HepG2 (cell line): Measurements from ENCODE around the gene FGGY. TPM values are rescaled to one million over a fixed set of nuclear protein-coding genes. Genes with fewer than 3 reads are reported as not detected.

ENCODE experiments used
- ARNT2 ChIP-seq: sonication (generic); formaldehyde crosslinking; IDR thresholded peaks from 2 replicates; pipeline ENCODE4 v1.8.0; 2022; ENCODE audit warnings: mild to moderate bottlenecking, low read depth, missing genetic modification reagents, moderate library complexity
- ATF6 ChIP-seq: sonication (generic); formaldehyde crosslinking; conservative IDR thresholded peaks from 2 replicates; pipeline ENCODE4 v1.4.0; 2020; ENCODE audit warnings: missing genetic modification reagents
- CAMTA2 ChIP-seq: sonication (generic); formaldehyde crosslinking; IDR thresholded peaks from 2 replicates; pipeline ENCODE4 v1.4.0; 2020; ENCODE audit warnings: mild to moderate bottlenecking, missing genetic modification reagents, borderline replicate concordance
- FOSL2 ChIP-seq: sonication (generic); formaldehyde crosslinking; IDR thresholded peaks from 2 replicates; pipeline ENCODE4 v1.4.0; 2020; ENCODE audit warnings: missing genetic modification reagents
- HNRNPL ChIP-seq: fragments of 200-400 bp; formaldehyde crosslinking; IDR thresholded peaks from 2 replicates; pipeline ENCODE4 v1.6.1; 2017; ENCODE audit warnings: mild to moderate bottlenecking, low read depth, low read length
- HOXA5 ChIP-seq: sonication (generic); formaldehyde crosslinking; IDR thresholded peaks from 2 replicates; pipeline ENCODE4 v1.4.0; 2020; ENCODE audit warnings: missing genetic modification reagents
- NFE2L1 ChIP-seq: sonication (generic); formaldehyde crosslinking; IDR thresholded peaks from 2 replicates; pipeline ENCODE4 v1.4.0; 2020; ENCODE audit warnings: missing genetic modification reagents, mild to moderate bottlenecking, borderline replicate concordance
- POLR2AphosphoS5 ChIP-seq: IDR thresholded peaks from 2 replicates; pipeline ENCODE4 v1.6.1; 2012; ENCODE audit warnings: low read depth, low read length
- RBM39 ChIP-seq: fragments of 200-400 bp; formaldehyde crosslinking; IDR thresholded peaks from one replicate; pipeline ENCODE4 v1.6.1; 2018; ENCODE audit warnings: antibody characterized with exemption, mild to moderate bottlenecking, low read depth, low read length; ENCODE audit not compliant: poor library complexity, severe bottlenecking
- RFX5 ChIP-seq: IDR thresholded peaks from 2 replicates; pipeline ENCODE4 v1.6.1; 2011; ENCODE audit warnings: low read depth, low read length, improper control_type of control experiment
- SNAI1 ChIP-seq: sonication (generic); formaldehyde crosslinking; IDR thresholded peaks from 2 replicates; pipeline ENCODE4 v1.5.0; 2020; ENCODE audit warnings: mild to moderate bottlenecking, missing genetic modification reagents, borderline replicate concordance
- SRY ChIP-seq: sonication (generic); formaldehyde crosslinking; IDR thresholded peaks from 2 replicates; pipeline ENCODE4 v1.8.0; 2022; ENCODE audit warnings: mild to moderate bottlenecking, missing genetic modification reagents
- STAT5B ChIP-seq: sonication (generic); formaldehyde crosslinking; IDR thresholded peaks from 2 replicates; pipeline ENCODE4 v1.4.0; 2020; ENCODE audit warnings: missing genetic modification reagents
- THAP11 ChIP-seq: IDR thresholded peaks from 2 replicates; pipeline ENCODE4 v1.6.1; 2016; ENCODE audit warnings: missing biosample characterization, missing genetic modification reagents
- YEATS2 ChIP-seq: sonication (generic); formaldehyde crosslinking; IDR thresholded peaks from 2 replicates; pipeline ENCODE4 v1.4.0; 2020; ENCODE audit warnings: missing genetic modification reagents, borderline replicate concordance
- ZNF160 ChIP-seq: sonication (generic); formaldehyde crosslinking; IDR thresholded peaks from 2 replicates; pipeline ENCODE4 v1.8.0; 2022; ENCODE audit warnings: mild to moderate bottlenecking, inconsistent platforms, missing genetic modification reagents
- ZNF17 ChIP-seq: sonication (generic); formaldehyde crosslinking; IDR thresholded peaks from 2 replicates; pipeline ENCODE4 v1.5.0; 2020; ENCODE audit warnings: mild to moderate bottlenecking, missing genetic modification reagents
- ZNF205 ChIP-seq: IDR thresholded peaks from 2 replicates; pipeline ENCODE4 v1.6.1; 2018; ENCODE audit warnings: missing biosample characterization, missing genetic modification reagents
- ZNF225 ChIP-seq: sonication (generic); formaldehyde crosslinking; IDR thresholded peaks from 2 replicates; pipeline ENCODE4 v1.4.0; 2020; ENCODE audit warnings: mild to moderate bottlenecking, missing genetic modification reagents
- ZNF292 ChIP-seq: sonication (generic); formaldehyde crosslinking; IDR thresholded peaks from 2 replicates; pipeline ENCODE4 v1.8.1; 2022; ENCODE audit warnings: mild to moderate bottlenecking, low read depth, missing genetic modification reagents, borderline replicate concordance
- ZNF496 ChIP-seq: sonication (generic); formaldehyde crosslinking; IDR thresholded peaks from 2 replicates; pipeline ENCODE4 v1.8.1; 2023; ENCODE audit warnings: mild to moderate bottlenecking, moderate library complexity, missing genetic modification reagents; ENCODE audit not compliant: insufficient replicate concordance
- ZNF557 ChIP-seq: sonication (generic); formaldehyde crosslinking; IDR thresholded peaks from 2 replicates; pipeline ENCODE4 v1.4.0; 2020; ENCODE audit warnings: missing genetic modification reagents
- ZNF619 ChIP-seq: sonication (generic); formaldehyde crosslinking; IDR thresholded peaks from 2 replicates; pipeline ENCODE4 v1.4.0; 2020; ENCODE audit warnings: mild to moderate bottlenecking, missing genetic modification reagents
- ZNF644 ChIP-seq: IDR thresholded peaks from 2 replicates; pipeline ENCODE4 v1.6.1; 2016; ENCODE audit warnings: low read depth
- polyA plus RNA-seq, 8 experiments: library from polyadenylated mRNA; depleted of rRNA in 3 of 8; stranded (reverse) in 7 of 8; unstranded in 1 of 8; fragments of >200 nt; fragmentation: Illumina TruSeq in 4 of 8; extraction: Trizol in 4 of 8; gene quantifications; 2 replicates each; pipeline versions ENCODE4 v1.2.1 to v1.2.3, GENCODE V29; 2011 to 2016; ENCODE audit warnings: low read depth in 4 of 8, missing spikeins in 1 of 8, mixed read lengths in 1 of 8; ENCODE audit not compliant: insufficient read depth in 1 of 8
- total RNA-seq, 5 experiments: library from RNA; depleted of rRNA; stranded (reverse); fragments of >200 nt; fragmentation: Illumina TruSeq; extraction: Trizol; gene quantifications; 2 replicates each; pipeline ENCODE4 v1.2.3, GENCODE V29; 2016; ENCODE audit warnings: low read depth in 1 of 5
- TF ChIP-seq, protein P1 (sequence below): sonication (generic); formaldehyde crosslinking; IDR thresholded peaks from 2 replicates; pipeline ENCODE4 v1.5.0; 2020; ENCODE audit warnings: mild to moderate bottlenecking, missing genetic modification reagents, borderline replicate concordance
- TF ChIP-seq, protein P2 (sequence below): sonication (generic); formaldehyde crosslinking; IDR thresholded peaks from 2 replicates; pipeline ENCODE4 v1.5.0; 2020; ENCODE audit warnings: missing genetic modification reagents

Gene FGGY
- total and polyA plus RNA-seq, 2 of the 13 experiments (the other 11 are each of a cell fraction or from before 2014, with no cell fraction given): 15.7 to 27.5 TPM

DNA sequence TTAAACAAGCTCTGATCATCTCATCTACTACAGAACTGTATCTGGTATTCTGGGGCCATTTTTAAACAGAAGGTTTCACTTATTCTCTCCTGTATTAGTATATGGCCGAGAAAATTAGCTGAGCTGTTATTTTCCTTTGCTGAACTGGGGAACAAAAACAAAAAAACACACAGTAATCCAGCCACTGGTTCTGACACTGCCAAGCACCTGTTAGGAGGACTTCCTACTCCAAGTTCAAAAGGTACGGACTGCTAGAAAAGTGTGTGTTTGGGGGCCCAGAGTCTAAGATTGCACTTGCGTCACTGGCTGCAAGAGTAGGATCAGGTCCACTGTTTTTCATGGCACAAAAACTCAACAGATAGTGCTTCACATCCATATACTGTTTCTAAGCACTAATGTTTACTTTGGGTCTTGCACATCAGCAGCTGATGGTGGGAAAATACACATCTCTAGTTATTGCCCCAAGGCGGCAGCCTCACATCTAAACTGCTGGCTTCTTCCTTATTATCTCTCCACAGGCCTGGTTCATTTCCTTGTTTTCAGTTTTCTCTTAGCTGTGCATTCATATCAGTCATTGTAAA is 226.1 kb downstream of the FGGY start (continued):
- TF ChIP-seq ZNF644 (CRISPR knock-in tag) (peak; percentile 54; the same call in 1 of the 2 replicates), CAMTA2 (no peak), ZNF619 (0 out of 2 replicates have a peak, but pooled peaks have one; percentile 55), ATF6 (CRISPR knock-in tag) (no peak; the same call in 1 of the 2 replicates), ZNF557 (CRISPR knock-in tag) (no peak), ZNF292 (CRISPR knock-in tag) (peak; percentile 63; the same call in 1 of the 2 replicates), POLR2AphosphoS5 (no peak), RBM39 (no peak), STAT5B (CRISPR knock-in tag) (no peak), ARNT2 (CRISPR knock-in tag) (no peak), ZNF160 (CRISPR knock-in tag) (no peak), SNAI1 (CRISPR knock-in tag) (no peak), HNRNPL (no peak), YEATS2 (no peak; the same call in 1 of the 2 replicates), ZNF17 (no peak), HOXA5 (CRISPR knock-in tag) (no peak), THAP11 (peak; percentile 67; the same call in 1 of the 2 replicates), ZNF225 (CRISPR knock-in tag) (no peak), ZNF496 (CRISPR knock-in tag) (no peak), FOSL2 (peak; percentile 54), ZNF205 (CRISPR knock-in tag) (no peak), RFX5 (no peak), SRY (CRISPR knock-in tag) (no peak), NFE2L1 (CRISPR knock-in tag) (no peak)
- TF ChIP-seq, protein P1, sequence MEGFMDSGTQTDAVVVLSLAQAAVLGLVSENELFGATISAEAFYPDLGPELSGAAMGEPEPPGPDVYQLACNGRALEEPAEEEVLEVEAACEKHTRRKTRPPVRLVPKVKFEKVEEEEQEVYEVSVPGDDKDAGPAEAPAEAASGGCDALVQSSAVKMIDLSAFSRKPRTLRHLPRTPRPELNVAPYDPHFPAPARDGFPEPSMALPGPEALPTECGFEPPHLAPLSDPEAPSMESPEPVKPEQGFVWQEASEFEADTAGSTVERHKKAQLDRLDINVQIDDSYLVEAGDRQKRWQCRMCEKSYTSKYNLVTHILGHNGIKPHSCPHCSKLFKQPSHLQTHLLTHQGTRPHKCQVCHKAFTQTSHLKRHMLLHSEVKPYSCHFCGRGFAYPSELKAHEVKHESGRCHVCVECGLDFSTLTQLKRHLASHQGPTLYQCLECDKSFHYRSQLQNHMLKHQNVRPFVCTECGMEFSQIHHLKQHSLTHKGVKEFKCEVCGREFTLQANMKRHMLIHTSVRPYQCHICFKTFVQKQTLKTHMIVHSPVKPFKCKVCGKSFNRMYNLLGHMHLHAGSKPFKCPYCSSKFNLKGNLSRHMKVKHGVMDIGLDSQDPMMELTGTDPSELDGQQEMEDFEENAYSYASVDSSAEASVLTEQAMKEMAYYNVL (CRISPR knock-in tag): no peak; the same call in 1 of the 2 replicates
- TF ChIP-seq, protein P2, sequence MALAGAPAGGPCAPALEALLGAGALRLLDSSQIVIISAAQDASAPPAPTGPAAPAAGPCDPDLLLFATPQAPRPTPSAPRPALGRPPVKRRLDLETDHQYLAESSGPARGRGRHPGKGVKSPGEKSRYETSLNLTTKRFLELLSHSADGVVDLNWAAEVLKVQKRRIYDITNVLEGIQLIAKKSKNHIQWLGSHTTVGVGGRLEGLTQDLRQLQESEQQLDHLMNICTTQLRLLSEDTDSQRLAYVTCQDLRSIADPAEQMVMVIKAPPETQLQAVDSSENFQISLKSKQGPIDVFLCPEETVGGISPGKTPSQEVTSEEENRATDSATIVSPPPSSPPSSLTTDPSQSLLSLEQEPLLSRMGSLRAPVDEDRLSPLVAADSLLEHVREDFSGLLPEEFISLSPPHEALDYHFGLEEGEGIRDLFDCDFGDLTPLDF (CRISPR knock-in tag): no peak
